ENCODE results near the gene UBE2D4.
A peak's percentile ranks its signal among the peaks of the same experiment; 100 is the strongest.
"Not testable (repeated sequence)": the region's sequence is repeated elsewhere in the genome, so short reads cannot be mapped to it uniquely, and the experiment has no call there.

Gene UBE2D4

DNA sequence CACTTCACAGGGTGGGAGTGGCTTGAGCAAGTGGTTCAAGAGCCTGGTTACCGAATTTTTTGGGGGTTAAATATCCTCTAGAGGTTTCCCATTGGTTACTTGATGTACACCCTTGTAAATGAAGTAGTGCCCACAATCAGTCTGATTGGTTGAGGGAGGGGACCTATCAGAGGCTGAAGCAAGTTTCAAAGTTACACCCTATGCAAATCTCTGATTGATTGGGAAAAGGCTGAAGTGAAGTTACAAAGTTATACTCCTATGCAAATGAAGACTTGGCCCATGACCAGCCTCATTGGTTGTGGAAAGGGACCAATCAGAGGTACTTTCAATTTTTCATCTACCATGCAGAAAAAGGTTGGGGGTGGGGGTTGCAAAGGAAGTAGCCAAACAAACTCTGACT is 34.7 kb downstream of the UBE2D4 start:
- no peak for DNase-seq

DNA sequence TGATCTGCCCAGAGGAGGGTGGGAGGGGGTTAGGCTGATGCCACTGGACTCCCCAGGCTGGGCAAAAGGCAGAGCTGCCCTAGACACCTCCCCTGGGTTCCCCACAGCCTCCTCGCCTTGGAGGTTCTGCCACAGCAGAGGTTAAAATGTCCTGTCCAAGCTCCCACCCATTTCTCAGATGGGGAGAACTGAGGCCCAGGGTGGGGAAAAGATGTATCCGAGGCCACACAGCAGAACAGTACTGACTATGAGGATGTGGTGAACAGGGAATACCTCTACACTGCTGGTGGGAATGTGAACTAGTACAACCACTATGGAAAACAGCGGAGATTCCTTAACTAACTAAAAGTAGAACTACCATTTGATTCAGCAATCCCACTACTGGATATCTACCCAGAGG is 40.2 kb downstream of the UBE2D4 start:
- DNase-seq, result not testable (repeated sequence)

More for the DNA sequence above, 34.7 kb downstream of the UBE2D4 start:
- TF ChIP-seq POLR2A (IDR thresholded peaks at IDR 0.05; ENCODE audit: low read length) (no peak), GATA1 (IDR thresholded peaks at IDR 0.05; ENCODE audit: low read depth, low read length) (no peak)

DNA sequence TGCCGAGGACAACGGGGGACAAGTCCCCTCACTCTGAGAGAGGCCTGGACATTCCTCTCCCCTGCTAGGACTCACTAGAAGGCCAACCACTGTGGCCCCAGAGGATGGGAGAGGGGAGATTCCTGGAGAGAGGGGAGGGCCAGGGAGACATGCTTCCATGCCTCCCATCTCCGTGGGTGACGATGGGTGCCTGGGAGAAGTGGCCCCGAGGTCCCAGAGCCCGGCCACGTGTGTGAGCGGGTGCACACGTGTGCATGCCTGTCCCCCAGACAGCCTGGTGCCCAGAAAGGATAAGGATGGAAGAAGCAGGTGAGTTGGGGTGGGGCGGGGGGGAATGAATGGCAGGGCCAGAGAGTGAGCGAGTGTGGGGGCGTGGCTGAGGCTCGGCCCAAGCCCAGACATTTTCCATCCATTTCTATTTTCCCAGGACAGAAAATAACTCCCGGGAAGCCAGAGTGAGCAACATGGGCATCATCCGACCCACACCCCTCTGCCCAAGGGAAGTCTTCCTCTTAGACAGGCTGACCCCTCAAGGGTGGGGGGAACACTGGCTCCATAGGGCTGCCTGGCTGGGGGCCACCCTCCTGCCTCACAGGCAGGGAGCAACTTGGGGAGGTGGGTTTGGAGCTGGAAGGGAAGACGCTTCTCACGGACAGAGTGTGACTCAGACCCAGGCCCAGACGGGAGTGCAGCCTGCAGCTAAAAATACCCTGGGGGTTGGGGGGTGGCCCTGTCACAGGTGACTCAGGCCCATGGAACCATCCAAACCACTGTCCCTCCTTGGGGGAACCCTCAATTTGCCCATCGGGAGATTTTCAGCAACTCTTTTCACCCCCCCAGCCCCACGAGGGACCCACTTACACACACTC is 42.2 kb downstream of the UBE2D4 start:
- DNase-seq, result not testable (repeated sequence)

DNA sequence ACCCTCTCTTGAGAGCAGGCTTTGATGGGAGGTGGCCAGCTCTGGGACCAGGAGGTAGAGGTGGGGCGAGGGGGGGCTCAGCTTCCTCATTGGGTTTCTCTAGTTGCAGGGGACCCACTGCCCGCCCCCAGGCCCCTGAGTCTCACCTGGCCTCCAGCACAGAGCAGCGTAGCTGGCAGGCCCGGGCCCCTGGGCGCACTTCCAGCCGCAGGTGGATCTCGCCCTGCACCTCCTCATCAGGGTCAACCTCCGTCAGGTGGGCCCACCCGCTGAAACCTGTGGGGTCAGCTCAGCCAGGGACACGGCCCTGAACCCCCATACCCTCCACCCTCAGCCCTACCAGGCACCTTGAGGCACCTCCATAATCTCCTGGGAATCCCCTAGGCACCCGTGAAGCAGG is 43.4 kb downstream of the UBE2D4 start:
- not testable (repeated sequence) for DNase-seq

DNA sequence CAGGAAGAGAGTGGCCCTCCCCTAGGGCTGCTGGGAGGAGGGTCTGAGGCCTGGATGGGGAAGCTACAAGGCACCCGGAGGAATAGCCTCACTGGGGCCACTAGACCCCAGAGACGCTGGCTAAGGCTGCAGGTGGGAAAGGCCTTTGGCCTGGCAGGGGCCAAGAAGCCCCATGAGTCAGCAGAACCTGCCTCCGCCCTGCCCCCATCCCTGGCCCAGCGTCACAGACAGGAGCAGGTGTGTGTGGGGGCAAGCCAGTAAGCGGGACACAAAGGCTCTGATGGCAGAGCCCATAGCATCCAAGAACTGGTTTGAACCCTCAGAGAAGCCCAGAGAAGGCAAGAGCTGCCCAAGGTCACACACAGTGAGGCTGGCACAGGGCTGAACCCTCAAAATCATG is 44.5 kb downstream of the UBE2D4 start:
- DNase-seq, result not testable (repeated sequence)

DNA sequence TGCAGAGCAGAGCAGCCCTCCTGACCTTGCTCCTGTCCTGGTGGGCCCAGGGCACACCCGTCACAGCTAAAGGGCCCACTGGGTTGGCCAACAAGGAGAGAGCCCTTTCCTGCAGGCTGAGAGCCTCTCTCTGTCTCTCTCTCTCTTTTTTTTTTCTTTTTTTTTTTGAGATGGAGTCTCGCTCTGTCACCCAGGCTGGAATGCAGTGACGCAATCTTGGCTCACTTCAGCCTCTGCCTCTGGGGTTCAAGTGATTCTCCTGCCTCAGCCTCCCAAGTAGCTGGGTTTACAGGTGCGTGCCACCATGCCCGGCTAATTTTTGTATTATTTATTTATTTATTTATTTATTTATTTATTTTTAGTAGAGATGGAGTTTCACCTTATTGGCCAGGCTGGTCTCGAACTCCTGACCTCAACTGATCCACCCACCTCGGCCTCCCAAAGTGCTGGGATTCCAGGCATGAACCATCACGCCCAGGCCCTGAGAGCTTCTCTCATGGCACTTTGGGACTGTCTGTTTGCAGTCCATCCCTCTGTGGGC is 47.9 kb downstream of the UBE2D4 start:
- DNase-seq, result not testable (repeated sequence)

DNA sequence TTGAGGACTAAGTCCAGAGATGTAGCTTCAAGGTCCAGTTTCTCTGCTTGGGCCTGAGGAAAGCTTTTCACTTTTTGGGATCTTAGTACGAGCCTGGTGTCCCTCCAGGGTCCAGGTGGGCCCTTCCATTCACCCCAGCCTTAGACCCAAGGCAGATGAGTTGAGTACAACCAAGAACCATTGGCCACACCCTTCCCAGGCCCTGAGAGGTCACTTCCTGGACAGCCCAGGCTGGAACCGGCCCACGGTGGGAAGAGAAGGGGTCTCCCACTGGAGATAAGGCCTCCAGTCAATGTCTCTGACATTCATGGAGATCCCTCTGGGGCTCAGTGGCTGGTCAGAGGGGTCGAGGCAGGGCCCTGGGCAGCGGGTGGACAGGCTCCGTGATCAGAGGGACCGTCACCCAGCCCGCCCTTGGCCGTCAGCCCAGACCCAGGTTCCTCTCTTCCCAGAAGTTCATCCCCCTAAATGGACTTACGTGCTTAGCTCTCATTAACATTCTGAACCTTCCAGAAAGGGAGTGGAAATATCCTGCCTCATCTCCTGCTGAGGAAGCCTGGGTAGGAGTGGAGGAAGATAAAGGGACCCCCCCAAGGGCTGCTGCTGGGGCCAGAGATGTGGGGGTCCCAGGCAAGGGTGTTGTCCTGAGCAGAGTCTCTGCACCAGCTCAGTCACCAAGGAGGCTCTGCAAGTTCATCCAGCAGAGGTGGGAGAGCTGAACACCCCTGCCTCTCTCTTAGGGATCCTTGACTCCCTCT is 48.7 kb downstream of the UBE2D4 start:
- DNase-seq, result not testable (repeated sequence)

DNA sequence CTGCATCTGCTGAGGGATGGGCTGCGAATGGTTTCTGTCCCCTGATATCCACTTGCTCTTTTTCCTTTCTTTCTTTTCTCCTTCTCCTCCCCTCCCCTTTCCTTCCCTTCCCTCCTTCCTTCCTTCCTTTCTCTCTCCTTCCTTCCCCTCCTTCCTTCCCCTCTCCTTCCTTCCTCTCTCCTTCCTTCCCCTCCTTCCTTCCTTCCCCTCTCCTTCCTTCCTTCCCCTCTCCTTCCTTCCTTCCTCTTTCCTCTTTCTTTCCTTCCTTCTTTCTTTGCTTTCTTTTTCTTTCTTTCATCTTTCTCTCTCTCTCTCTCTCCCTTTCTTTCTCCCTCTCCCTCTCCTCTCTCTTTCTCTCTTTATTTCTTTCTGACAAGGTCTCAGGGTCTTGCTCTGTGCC is 51.3 kb downstream of the UBE2D4 start:
- no peak for DNase-seq
- no peak for TF ChIP-seq POLR2A (IDR thresholded peaks at IDR 0.05; ENCODE audit: low read length)
- no peak for TF ChIP-seq GATA1 (IDR thresholded peaks at IDR 0.05; ENCODE audit: low read depth, low read length)

DNA sequence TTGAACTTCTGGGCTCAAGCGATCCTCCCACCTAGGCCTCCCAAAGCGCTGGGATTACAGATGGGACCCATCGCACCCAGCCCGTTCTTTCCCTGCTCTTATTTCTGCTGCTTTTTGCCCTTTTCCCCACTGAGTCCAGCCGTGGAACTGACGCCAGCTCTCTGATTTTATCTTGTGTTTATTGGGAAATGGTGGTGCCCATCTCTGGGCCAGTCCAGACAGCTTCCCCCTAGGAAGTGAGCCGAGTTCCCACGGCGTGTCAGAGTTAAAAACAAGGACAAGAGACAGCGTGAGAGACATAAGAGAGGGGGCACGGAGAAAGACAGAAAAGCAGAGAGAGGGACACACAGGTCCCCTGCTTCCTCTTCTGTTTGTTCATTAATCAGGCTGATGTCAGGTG is 51.9 kb downstream of the UBE2D4 start:
- DNase-seq, result not testable (repeated sequence)

DNA sequence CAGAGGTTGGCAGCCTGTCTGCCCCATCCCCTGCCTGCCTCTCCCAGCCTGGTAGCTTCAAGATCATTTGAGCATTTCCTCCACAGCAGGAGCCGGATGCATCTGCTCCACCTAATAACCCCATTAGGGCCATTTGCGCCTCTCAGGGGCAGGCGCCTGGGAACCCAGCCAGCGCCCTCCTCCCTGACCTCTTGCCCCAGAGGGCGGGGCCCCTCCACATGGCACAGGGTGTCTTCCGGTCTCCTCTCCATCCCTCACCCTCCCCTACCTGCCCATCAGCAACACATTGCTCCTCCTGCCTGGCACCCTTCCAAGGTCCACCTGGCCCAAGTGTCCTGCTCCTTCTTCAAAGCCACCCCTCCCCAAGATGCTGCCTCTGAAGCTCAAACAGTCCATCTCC is 56.6 kb downstream of the UBE2D4 start:
- not testable (repeated sequence) for DNase-seq

DNA sequence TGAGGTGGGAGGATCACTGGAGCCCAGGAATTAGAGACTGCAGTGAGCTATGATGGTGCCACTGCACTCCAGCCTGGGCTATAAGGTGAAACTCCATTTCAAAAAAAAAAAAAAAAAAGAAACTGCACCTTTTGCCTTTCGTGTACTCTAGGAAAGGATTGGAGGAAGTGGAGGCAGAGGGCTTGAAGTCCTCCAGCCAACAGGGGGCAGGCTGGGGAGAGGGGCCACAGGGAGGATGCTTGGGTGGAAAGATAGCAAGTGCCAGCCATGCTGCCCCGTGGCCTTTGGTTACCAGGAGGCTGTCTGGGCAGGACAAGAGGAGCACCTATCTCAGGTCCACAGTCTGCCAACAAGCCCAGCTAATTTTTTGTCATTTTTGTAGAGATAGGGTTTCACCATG is 57.5 kb downstream of the UBE2D4 start:
- not testable (repeated sequence) for DNase-seq

DNA sequence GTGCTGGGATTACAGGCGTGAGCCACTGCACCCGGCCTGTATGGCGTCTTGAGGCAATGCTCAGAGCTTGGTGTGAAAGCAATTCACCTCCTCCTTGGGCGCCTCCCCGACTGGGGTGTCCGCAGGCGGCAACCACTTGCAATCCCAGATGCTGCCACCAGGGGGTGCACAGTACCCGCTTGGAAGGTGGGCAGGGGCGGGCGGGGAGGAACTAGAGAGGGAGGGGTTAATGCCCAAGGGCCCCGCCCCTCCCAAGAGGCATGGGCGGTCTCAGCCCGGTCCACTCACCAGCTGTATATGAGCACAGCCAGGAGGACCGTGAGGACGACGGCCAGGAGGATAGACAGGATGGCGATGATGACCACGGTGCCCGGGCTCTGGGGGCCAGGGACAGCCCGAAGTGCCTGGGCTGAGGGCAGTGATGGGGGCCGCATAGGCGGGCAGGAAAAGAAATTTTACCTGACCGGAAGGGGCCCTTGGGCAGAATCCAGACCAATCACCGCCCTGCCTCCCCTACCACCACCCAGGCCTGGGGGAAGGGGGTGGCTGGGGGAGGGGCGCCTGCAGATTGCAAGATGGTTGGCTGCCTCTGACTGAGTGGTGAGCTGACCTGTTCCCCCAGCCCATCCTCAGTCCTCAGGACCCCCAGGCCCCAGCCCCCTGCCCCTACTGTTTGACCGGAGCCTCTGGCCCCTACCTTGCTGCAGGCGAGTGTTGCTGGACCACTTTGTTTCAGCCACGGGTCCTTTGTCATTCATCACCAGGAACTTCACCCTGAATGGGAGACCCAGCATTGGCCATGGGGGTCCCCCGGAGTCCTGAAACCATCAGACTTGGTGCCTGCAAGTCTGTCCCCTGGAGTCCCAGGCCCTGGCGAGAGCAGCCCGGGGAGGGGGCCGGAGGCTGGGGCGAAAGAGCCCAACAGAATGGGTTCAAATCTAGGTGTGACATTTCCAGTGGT is 59.9 kb downstream of the UBE2D4 start:
- peak; percentile 79 to 88 for DNase-seq

DNA sequence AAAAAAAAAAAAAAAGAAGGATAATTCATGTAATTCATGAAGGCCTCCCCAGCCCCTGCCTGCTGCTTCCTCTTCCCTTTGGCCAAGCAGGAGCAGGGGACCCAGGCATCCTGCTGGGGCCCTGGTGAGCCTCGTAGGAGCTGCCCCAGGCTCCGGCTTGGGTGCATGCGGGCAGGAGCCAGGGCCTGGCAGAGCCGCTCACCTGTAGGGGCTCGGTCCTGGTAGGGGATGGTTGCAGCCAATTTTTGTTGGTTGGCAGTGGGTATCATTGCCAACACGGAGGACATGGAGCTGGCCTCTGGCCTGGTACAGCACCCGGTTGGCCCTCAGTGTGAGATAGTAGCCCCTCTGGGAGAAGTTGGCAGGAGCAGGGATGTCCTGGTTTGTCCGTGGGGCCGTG is 61.2 kb downstream of the UBE2D4 start:
- DNase-seq, result not testable (repeated sequence)

DNA sequence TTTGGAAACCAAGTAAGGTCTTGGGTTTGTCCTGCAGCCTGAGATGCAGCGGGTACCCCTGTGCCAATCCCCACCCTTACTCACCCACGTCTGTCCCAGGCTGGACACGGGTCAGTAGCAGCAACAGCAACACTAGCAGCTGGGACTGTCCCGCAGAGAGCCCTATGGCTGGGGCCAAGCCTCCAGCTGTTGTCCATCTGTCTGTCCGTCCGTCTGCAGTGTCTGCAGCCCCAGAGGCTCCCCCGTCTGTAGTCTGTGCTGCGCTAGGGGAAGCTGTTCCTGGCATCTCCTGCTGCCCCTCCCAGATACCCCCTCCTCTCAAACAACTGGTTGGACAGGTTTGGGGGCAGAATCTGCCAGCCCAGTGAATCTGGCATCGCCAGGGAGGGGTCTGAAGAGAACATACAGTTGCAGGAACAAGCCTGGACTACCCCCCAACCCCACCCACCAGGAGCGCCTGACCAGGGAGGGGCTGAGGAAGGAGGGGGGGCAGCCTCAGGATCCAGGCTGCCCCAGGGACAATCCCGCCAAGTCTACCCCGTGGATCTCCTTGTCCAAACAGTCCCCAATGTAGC is 63.9 kb downstream of the UBE2D4 start:
- DNase-seq, result not testable (repeated sequence)

DNA sequence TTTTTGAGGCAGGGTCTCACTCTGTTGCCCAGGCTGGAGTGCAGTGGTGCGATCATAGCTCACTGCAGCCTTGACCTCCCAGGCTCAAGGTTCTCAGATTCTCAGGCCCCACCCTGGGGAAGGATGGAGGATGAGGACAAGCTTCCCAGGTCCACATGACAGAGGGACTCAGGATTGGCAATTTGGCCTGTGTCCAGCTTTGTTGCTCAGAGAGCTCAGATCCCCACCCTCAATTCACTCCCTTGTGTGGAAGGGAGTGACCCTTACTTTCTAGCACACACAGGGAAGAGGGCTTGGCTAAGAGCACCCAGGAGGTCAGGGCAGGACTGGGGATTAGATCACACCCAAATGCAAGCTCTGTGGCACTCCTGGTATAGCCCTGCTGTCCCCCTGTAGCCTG is 64.6 kb downstream of the UBE2D4 start:
- DNase-seq, result not testable (repeated sequence)

DNA sequence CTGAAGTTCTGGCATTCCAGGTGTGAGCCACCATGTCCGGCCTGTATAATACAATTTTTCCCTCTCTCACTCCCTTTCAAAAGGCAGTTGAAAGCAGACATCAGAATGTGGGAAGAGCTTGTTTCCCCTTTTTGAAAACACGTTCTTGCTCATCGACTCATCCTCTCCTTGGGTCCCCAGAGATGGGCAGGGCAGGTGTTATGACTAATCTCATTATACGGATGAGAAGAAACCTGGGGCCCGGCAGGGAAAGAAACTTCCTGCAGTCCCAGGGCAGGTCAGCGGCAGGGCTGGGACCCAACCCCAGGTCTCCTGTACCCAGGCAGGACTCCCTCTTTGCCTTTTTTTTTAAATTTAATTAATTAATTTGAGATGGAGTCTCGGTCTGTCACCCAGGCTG is 66.7 kb downstream of the UBE2D4 start:
- not testable (repeated sequence) for DNase-seq

DNA sequence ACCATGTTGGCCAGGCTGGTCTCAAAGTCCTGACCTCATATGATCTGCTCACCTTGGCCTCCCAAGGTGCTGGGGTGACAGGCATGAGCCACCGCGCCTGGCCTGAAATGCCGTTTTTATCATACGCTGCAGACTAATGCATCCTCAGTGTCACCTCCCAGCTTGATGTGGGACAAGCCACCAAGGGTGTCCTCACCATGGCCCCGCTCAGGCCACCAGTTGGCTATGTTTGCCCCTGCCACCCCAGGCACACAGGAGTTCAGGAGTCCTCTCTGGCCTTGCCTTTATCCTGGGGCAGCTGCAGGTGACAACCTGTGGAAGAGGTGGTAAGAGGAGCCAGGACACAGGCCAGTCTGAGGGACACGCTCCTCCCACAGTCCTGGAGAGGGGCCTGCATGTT is 68.4 kb downstream of the UBE2D4 start:
- DNase-seq, result not testable (repeated sequence)

DNA sequence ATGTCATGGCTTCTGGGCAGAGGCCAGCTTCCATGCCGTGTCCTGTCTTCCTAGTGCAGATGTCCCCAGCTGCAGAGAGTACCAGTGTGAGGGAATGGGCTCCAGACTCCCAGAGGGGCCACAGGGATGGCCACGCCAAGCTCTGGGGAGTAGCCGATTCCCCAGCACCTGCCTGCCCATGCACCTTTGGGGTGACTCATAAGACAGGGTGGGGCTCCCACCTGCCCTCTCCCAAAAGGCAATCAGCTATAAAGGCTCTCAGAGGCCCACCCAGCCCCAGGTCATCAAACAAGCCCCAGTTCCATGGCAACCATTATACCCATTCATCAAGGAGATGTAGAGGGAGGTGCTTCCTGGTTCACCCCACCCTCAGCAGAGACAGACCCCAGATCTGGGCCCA is 71.3 kb downstream of the UBE2D4 start, which contains the start of gene SPDYE1:
Gene SPDYE1, plus strand, starts transcription at position 366 of the 400 bp plus-strand sequence. CDS start 2,053 bp downstream, outside the sequence.
- not testable (repeated sequence) for DNase-seq
